ENCODE measurements around the gene CACYBP.

- TF ChIP-seq REST (IDR thresholded peaks at IDR 0.05; ENCODE audit: low read depth) (no peak), FOSL1 (IDR thresholded peaks at IDR 0.05; ENCODE audit: low read depth) (no peak), ELF1 (IDR thresholded peaks at IDR 0.05; ENCODE audit: borderline replicate concordance, low read depth) (no peak), EZH2 (IDR thresholded peaks at IDR 0.05) (no peak), JUND (IDR thresholded peaks at IDR 0.05) (no peak), EZH2phosphoT487 (IDR thresholded peaks at IDR 0.05; ENCODE audit: borderline replicate concordance) (no peak), POLR2AphosphoS5 (IDR thresholded peaks at IDR 0.05; ENCODE audit: low read depth, low read length) (no peak)
- TF ChIP-seq, protein P1, sequence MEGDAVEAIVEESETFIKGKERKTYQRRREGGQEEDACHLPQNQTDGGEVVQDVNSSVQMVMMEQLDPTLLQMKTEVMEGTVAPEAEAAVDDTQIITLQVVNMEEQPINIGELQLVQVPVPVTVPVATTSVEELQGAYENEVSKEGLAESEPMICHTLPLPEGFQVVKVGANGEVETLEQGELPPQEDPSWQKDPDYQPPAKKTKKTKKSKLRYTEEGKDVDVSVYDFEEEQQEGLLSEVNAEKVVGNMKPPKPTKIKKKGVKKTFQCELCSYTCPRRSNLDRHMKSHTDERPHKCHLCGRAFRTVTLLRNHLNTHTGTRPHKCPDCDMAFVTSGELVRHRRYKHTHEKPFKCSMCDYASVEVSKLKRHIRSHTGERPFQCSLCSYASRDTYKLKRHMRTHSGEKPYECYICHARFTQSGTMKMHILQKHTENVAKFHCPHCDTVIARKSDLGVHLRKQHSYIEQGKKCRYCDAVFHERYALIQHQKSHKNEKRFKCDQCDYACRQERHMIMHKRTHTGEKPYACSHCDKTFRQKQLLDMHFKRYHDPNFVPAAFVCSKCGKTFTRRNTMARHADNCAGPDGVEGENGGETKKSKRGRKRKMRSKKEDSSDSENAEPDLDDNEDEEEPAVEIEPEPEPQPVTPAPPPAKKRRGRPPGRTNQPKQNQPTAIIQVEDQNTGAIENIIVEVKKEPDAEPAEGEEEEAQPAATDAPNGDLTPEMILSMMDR (IDR thresholded peaks at IDR 0.05 in 2 of 3, conservative IDR thresholded peaks at IDR 0.05 in 1 of 3; ENCODE audit: borderline replicate concordance in 1 of 3, insufficient read depth in 1 of 3, low read depth in 2 of 3, low read length in 2 of 3): no peak
Measured at GRCh38 chr1:175015243-175015642, 15.5 kb downstream of the CACYBP start.
